ENCODE results near the gene CREB3L2. TPM values are rescaled to one million over a fixed set of nuclear protein-coding genes. Genes with fewer than 3 reads are reported as not detected.
"Not testable (repeated sequence)": the region's sequence is repeated elsewhere in the genome, so short reads cannot be mapped to it uniquely, and the experiment has no call there.

Gene CREB3L2
- total RNA-seq, 3 donors from 2014 or later = 15.8 to 54.3 (median 40.6) TPM

DNA sequence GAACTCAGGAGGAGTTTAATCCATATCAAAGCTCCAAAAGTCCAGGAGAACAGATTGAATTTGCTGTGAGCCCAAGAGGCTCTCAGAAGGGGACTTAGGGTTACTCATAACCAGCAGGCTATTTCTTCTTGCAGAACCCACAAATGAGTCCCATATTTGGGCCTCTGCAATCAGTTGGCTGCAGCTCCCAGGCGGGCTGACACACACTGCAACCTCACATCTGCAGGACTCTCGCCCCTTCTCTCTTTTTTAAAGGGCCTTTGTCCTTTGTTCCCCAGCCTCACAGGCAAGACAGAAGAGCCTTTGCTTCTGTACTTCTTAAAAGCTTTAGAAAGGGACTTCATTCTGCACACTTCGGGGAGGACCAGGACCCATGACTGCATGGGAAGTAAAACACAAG, 26.7 kb downstream of the CREB3L2 start:
- H3K36me3 ChIP-seq (ENCODE audit: low read depth) = no peaks in the 10 kb centered on the region
- H3K4me3 ChIP-seq = no peak overlapping the region
- TF ChIP-seq, protein P1, sequence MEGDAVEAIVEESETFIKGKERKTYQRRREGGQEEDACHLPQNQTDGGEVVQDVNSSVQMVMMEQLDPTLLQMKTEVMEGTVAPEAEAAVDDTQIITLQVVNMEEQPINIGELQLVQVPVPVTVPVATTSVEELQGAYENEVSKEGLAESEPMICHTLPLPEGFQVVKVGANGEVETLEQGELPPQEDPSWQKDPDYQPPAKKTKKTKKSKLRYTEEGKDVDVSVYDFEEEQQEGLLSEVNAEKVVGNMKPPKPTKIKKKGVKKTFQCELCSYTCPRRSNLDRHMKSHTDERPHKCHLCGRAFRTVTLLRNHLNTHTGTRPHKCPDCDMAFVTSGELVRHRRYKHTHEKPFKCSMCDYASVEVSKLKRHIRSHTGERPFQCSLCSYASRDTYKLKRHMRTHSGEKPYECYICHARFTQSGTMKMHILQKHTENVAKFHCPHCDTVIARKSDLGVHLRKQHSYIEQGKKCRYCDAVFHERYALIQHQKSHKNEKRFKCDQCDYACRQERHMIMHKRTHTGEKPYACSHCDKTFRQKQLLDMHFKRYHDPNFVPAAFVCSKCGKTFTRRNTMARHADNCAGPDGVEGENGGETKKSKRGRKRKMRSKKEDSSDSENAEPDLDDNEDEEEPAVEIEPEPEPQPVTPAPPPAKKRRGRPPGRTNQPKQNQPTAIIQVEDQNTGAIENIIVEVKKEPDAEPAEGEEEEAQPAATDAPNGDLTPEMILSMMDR (IDR thresholded peaks at IDR 0.05) = no peak
- peak; percentile 35 for ATAC-seq
- intact Hi-C loops (cut with DNase I, micrococcal nuclease) = no loop called here
- no peaks in the 10 kb centered on the region for H3K9me3 ChIP-seq
- no peaks in the 10 kb centered on the region for H3K4me1 ChIP-seq (ENCODE audit: low read depth)
- no peak for DNase-seq

DNA sequence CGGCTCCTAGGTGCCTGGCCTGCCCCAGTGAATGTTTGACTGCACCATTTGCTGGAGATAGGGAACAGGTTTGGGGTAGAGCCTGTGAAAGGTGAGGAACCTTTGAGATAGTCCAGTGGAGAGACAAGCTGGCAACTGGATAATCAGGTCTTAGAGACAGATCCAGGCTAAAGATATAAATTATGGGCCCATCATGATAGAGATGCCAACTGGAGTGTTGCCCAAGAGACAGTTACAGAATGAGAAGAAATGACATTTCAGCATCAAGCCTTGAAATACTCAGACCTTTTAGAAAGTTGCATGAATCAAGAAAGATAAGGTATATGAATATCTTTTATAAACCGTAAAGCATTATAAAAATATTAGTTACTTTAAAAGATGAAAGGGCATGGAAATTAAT, 27.1 kb downstream of the CREB3L2 start:
- no peaks in the 10 kb centered on the region for H3K9me3 ChIP-seq
- TF ChIP-seq, protein P1 (IDR thresholded peaks at IDR 0.05) = no peak
- no peak for DNase-seq
- no peak for ATAC-seq
- no peak overlapping the region for H3K4me3 ChIP-seq
- intact Hi-C loops (cut with DNase I, micrococcal nuclease) = no loop called here
- no peaks in the 10 kb centered on the region for H3K4me1 ChIP-seq (ENCODE audit: low read depth)
- H3K36me3 ChIP-seq (ENCODE audit: low read depth) = no peaks in the 10 kb centered on the region

DNA sequence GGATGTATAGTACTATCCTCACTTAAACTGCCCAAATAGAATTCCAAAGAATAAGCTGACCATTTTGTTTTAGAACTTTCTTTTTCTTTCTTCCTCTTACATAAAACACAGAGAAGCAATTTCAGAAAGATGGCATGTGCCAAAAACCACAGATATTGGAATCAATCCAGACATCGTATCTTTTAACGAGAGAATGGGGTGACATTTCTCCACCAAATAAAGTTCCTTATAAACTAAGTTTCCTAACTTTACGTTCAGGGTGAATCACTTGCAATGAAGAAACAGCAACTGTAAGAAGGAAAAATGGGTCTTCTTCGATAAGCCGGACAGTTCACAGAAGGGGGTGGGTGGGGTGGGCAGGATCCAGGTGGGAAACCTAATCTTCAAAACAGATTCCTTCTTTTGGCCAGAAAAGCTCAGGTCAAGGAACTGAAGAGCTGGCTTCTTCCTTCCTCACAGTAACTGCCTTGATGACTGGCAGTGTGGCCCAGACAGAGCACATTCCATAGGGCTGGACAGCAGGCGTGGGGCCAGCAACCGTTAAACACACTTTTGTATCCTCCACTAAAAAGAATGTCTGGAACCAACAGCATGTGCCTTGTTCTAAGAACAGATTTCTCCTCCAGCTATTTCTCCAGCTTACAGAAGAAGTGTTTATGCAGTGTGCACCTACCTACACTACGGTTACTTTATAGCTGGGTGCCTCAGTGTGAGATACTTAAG, 31.5 kb downstream of the CREB3L2 start:
- intact Hi-C loops (cut with DNase I, micrococcal nuclease) = no loop called here
- TF ChIP-seq, protein P1 (IDR thresholded peaks at IDR 0.05) = no peak
- Histone ChIP-seq H3K4me1 (ENCODE audit: low read depth) (no peaks in the 10 kb centered on the region), H3K36me3 (ENCODE audit: low read depth) (no peaks in the 10 kb centered on the region), H3K4me3 (no peak overlapping the region), H3K9me3 (no peaks in the 10 kb centered on the region)
- peak; percentile 76 for ATAC-seq
- DNase-seq = peak in 1 of 3 donors; percentile 51

DNA sequence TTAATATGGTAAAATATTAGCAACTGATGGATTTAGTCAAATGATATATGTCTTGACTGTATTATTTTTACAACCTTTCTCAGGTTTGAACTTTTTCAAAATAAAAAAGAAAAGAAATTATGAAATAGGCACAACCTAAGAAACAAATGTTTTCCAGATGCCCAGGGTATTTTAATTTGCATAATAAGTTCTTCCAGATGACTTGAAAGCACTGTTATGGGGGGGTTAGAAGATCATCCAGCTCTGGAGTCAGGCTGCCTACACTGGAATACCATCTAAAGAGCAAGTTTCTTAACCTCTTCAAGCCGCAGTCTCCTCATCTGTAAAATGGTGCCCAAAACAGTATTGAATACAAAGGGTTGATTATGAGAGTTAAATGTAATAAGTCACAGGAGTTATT, 32.1 kb downstream of the CREB3L2 start:
- no peaks in the 10 kb centered on the region for H3K9me3 ChIP-seq
- TF ChIP-seq, protein P1 (IDR thresholded peaks at IDR 0.05) = no peak
- DNase-seq (no peak), ATAC-seq (no peak)
- H3K4me3 ChIP-seq = no peak overlapping the region
- no peaks in the 10 kb centered on the region for H3K4me1 ChIP-seq (ENCODE audit: low read depth)
- intact Hi-C loops (cut with DNase I, micrococcal nuclease) = no loop called here
- no peaks in the 10 kb centered on the region for H3K36me3 ChIP-seq (ENCODE audit: low read depth)

DNA sequence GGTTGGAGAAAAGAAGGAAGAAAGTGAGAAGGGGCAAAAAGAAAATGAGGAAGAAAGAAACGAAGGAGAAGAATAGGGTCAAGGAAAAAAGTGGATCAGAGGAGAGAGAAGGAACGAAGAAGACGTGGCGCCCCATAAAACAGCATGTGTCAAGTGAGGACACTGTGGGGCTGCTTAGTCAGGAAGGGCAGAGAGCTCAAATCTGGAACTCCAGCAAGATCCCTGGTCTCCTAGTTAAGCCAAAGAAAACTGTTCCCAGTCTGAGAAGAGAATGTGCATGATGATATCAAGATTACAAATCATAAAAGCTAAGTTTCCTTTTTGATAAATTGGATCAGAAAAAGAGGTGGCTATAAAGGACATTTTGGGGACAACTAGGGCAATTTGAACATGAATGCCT, 33.0 kb downstream of the CREB3L2 start:
- H3K4me1 ChIP-seq (ENCODE audit: low read depth) = no peaks in the 10 kb centered on the region
- intact Hi-C loops (cut with DNase I, micrococcal nuclease) = no loop called here
- H3K36me3 ChIP-seq (ENCODE audit: low read depth) = no peaks in the 10 kb centered on the region
- TF ChIP-seq, protein P1 (IDR thresholded peaks at IDR 0.05) = no peak
- no peak for DNase-seq
- no peak overlapping the region for H3K4me3 ChIP-seq
- no peak for ATAC-seq
- no peaks in the 10 kb centered on the region for H3K9me3 ChIP-seq

DNA sequence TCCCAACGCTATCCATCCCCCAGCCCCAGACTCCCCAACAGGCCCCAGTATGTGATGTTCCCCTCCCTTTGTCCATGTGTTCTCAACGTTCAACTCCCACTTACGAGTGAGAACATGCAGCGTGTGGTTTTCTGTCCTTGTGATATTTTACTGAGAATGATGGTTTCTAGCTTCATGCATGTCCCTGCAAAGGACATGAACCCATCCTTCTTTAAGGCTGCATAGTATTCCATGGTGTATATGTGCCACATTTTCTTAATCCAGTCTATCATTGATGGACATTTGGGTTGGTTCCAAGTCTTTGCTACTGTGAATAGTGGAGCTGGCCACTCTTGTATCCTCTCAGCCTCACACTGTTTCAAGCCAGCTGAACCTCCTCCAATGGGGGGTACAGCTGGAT, 33.5 kb downstream of the CREB3L2 start:
- DNase-seq; H3K9me3 ChIP-seq; intact Hi-C loops (cut with DNase I, micrococcal nuclease); ATAC-seq; H3K4me3 ChIP-seq; H3K36me3 ChIP-seq (ENCODE audit: low read depth); H3K4me1 ChIP-seq (ENCODE audit: low read depth): not testable (repeated sequence)
